GM12878 (cell line): Measurements from ENCODE around the gene MYBBP1A. TPM values are rescaled to one million over a fixed set of nuclear protein-coding genes. Genes with fewer than 3 reads are reported as not detected.

Experiments
- ATAC-seq: fragments of 200-7000 bp; cut with Tn5 transposase; 3 replicates; pipeline ENCODE4 v1.9.1; 2020; ENCODE audit warnings: mild to moderate bottlenecking, moderate library complexity
- BruUV-seq: library from RNA; stranded (reverse); fragments of 400-500 nt; replicated peaks from 2 replicates; lab custom pipeline; 2021; lab: Mats Ljungman, UMichigan
- CTCF ChIA-PET: fragments of 300-600 bp; sonication (Branson Sonifier 250); formaldehyde crosslinking; extraction: SDS; loops from one replicate; lab custom pipeline; 2021; ENCODE audit warnings: inconsistent platforms; lab: Yijun Ruan, JAX
- POLR2A ChIA-PET: fragments of 350-600 bp; formaldehyde crosslinking; extraction: SDS; loops from one replicate; lab custom pipeline; 2021; ENCODE audit warnings: inconsistent platforms; lab: Charles Lee
- RAD21 ChIA-PET: fragments of 300-600 bp; sonication (Branson Sonifier 250); formaldehyde crosslinking; loops from one replicate; lab custom pipeline; 2023; ENCODE audit warnings: antibody characterized with exemption; ENCODE audit not compliant: unreplicated experiment; lab: Charles Lee
- SMC1A ChIA-PET: fragments of 300-600 bp; sonication (Branson Sonifier 250); formaldehyde crosslinking; loops from one replicate; lab custom pipeline; 2023; ENCODE audit not compliant: unreplicated experiment, uncharacterized antibody; lab: Charles Lee
- DNase-seq: peaks from one replicate; pipeline ENCODE4 v3.0.0-alpha.2; 2011; ENCODE audit warnings: low read depth, low spot score
- FAIRE-seq: peaks from 3 replicates; lab custom pipeline; 2011; peaks lifted over from hg19 to GRCh38; lab: Jason Lieb, UNC
- H2AFZ ChIP-seq: 2 replicates; pipeline ENCODE4 v1.6.0; 2011; ENCODE audit warnings: low read depth, low read length, control low read depth; ENCODE audit not compliant: control insufficient read depth
- H3K27ac ChIP-seq: 2 replicates; pipeline ENCODE4 v1.5.1; 2011; ENCODE audit warnings: control low read depth; ENCODE audit not compliant: control insufficient read depth, insufficient read depth
- H3K27me3 ChIP-seq, 2 experiments: replicated peaks in 1 of 2; 2 replicates each; pipeline versions ENCODE4 v1.6.0 to v1.6.1; 2011; ENCODE audit warnings: low read length in 1 of 2; ENCODE audit not compliant: control insufficient read depth in 2 of 2, insufficient read depth in 2 of 2
- H3K36me3 ChIP-seq, 2 experiments: 2 replicates each; pipeline ENCODE4 v1.5.1; 2011; ENCODE audit warnings: low read length in 1 of 2; ENCODE audit not compliant: control insufficient read depth in 2 of 2, insufficient read depth in 2 of 2
- H3K4me1 ChIP-seq: 2 replicates; pipeline ENCODE4 v1.6.1; 2011; ENCODE audit warnings: mild to moderate bottlenecking, low read length, moderate library complexity, mixed read lengths; ENCODE audit not compliant: control insufficient read depth, insufficient read depth
- H3K4me2 ChIP-seq: 2 replicates; pipeline ENCODE4 v1.6.0; 2011; ENCODE audit warnings: control low read depth; ENCODE audit not compliant: control insufficient read depth, insufficient read depth
- H3K4me3 ChIP-seq: fragments of 200-600 bp; sonication (generic); 2 replicates; pipeline ENCODE4 v1.5.1; 2016
- H3K79me2 ChIP-seq: 2 replicates; pipeline ENCODE4 v1.6.0; 2011; ENCODE audit warnings: low read length; ENCODE audit not compliant: control insufficient read depth, insufficient read depth
- H3K9ac ChIP-seq: 2 replicates; pipeline ENCODE4 v1.8.0; 2011; ENCODE audit warnings: low read length, control low read depth, mixed read lengths; ENCODE audit not compliant: control insufficient read depth, insufficient read depth
- H3K9me3 ChIP-seq: replicated peaks from 3 replicates; pipeline ENCODE4 v1.5.1; 2011; ENCODE audit warnings: mild to moderate bottlenecking, low read length; ENCODE audit not compliant: control insufficient read depth, insufficient read depth
- H4K20me1 ChIP-seq: 2 replicates; pipeline ENCODE4 v1.6.0; 2011; ENCODE audit not compliant: control insufficient read depth, insufficient read depth
- NR2F1 ChIP-seq: fragments of 450-650 bp; conservative IDR thresholded peaks from 2 replicates; pipeline ENCODE4 v1.6.1; 2017; ENCODE audit warnings: mild to moderate bottlenecking
- RCOR1 ChIP-seq: conservative IDR thresholded peaks from 2 replicates; pipeline ENCODE4 v1.6.1; 2012; ENCODE audit warnings: low read depth, low read length, improper control_type of control experiment
- REST ChIP-seq: IDR thresholded peaks from 2 replicates; pipeline ENCODE4 v1.6.1; 2012; ENCODE audit warnings: mild to moderate bottlenecking, low read depth, low read length
- WGBS: methylation state at CpG from one replicate; pipeline ENCODE4 v1.1.6; 2016; ENCODE audit warnings: low lambda C conversion rate; ENCODE audit not compliant: insufficient replicate concordance, insufficient coverage; ENCODE audit errors: missing lambda C conversion rate; 5-methylcytosine and 5-hydroxymethylcytosine counted together
- in situ Hi-C: fragments of 300-500 bp; cut with MboI; formaldehyde crosslinking; loops from 9 replicates; pipeline ENCODE4 v1.14.3; 2018; ENCODE audit warnings: mixed read lengths
- intact Hi-C: fragments of 100-400 bp; cut with micrococcal nuclease; formaldehyde crosslinking; loops from one replicate; pipeline ENCODE4 v1.14.2; 2022; ENCODE audit not compliant: unreplicated experiment
- polyA plus RNA-seq, 11 experiments: library from polyadenylated mRNA; depleted of rRNA in 4 of 11; unstranded in 6 of 11; stranded (reverse) in 5 of 11; fragments of >200 nt; fragmentation: Nextera tagmentation in 4 of 11; fragmentation: Illumina TruSeq in 1 of 11; extraction: Ambion mirVana in 4 of 11; extraction: Trizol in 1 of 11; gene quantifications; 1 replicate in 1 of 11; 2 replicates in 10 of 11; pipeline versions ENCODE4 v1.2.1 to v1.2.3, GENCODE V29; 2011 to 2016; ENCODE audit warnings: inconsistent platforms in 2 of 11, missing spikeins in 2 of 11, low read depth in 1 of 11
- total RNA-seq, 4 experiments: library from RNA; depleted of rRNA in 3 of 4; stranded (reverse); fragments of >200 nt in 3 of 4; fragmentation: Illumina TruSeq in 1 of 4; extraction: Trizol in 1 of 4; gene quantifications; 2 replicates each; pipeline versions ENCODE4 v1.2.1 to v1.2.3, GENCODE V29; 2013 to 2021

The MYBBP1A gene
- total and polyA plus RNA-seq, 10 of the 15 experiments (the other 5 are each of a cell fraction or from before 2014, with no cell fraction given), result 2.5 to 121 (median 71.6) TPM

DNA sequence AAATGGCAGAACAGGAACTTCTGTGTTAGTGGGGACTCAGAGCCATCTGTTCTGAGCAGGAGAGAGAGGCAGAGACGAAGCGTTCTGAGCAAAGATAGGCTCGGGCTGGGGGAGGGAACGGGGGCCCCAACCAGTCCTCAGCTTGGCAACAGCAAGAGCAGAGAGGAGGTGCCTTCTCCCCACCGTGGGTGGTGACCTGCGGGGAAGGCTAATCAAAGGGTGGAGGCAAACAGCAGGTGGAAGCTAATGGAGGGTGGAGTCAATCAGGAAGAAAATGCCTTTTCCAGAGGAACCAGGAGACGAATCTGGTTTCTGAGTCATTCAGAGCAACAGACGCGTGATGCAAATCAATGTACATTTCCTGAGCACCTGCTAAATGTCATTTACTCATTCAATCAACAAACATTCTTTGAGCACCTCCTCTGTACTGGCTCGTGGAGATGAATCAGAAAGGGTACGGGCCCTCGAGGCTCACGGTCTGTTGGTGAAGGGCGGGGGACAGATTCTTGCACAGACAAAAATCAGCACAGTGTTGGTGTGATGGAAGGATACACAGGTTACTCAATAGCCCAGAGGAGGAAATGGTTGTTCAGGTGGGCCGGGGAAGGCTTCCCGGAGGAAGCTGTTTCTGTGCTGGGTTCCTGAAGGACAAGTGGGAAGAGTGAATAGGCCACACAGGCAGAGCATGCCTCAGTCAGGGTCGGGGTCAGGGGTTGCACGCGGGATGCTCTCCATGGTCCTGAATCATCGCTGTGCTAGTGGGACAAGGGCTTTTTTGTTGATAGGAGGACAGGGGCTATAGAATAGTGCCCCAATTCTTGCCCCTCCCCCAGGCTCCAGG, 62.2 kb downstream of the MYBBP1A start:
- Histone ChIP-seq H3K4me2 (no peak overlapping the region), H3K27me3 (peaks cover 0 to under 1% of the 10 kb centered on the region in 2 experiments; a peak in 2 of 4 replicates), H3K79me2 (no peaks in the 10 kb centered on the region), H3K9ac (no peak overlapping the region), H3K36me3 (no peaks in the 10 kb centered on the region), H3K4me1 (peaks cover 9% of the 10 kb centered on the region), H3K27ac (no peak overlapping the region), H3K9me3 (no peaks in the 10 kb centered on the region), H3K4me3 (no peak overlapping the region), H2AFZ (no peak overlapping the region), H4K20me1 (no peaks in the 10 kb centered on the region)
- BruUV-seq, result no TSS peak
- 14% methylated on average over 20 of the region's 20 CpGs for whole genome bisulfite sequencing
- SMC1A ChIA-PET, result no interaction called here
- CTCF ChIA-PET, result interaction anchor here (0.6 to 0.7 kb wide), 2 partner anchors 29 to 72 kb away, joined by 3 read pairs; no protein-coding TSS in a partner anchor
- POLR2A ChIA-PET, result no interaction called here
- intact Hi-C loops, result no loop called here
- in situ Hi-C loops, result no loop called here
- RAD21 ChIA-PET, result no interaction called here
- TF ChIP-seq REST (peak; percentile 87), RCOR1 (no peak), NR2F1 (peak; percentile 64)
- no peak for ATAC-seq
- DNase-seq, result no peak
- no peak for FAIRE-seq
